Measurements from ENCODE around the gene GGACT. TPM values are rescaled to one million over a fixed set of nuclear protein-coding genes. Genes with fewer than 3 reads are reported as not detected.

GGACT gene
- total RNA-seq, result 4.0 and 6.5 TPM in 2 replicates

GRCh38 chr13:100588331-100589177 lies at the start of gene GGACT:
Gene GGACT, minus strand, starts transcription at chr13:100588789. Its CDS starts 56,198 bp downstream, at chr13:100532591.

Other genes with a start within 250 kb of the GGACT start
- gene TMTC4, start 86.0 kb upstream of the GGACT start, total RNA-seq, result 14.8 and 24.8 TPM in 2 replicates

Measured in smooth muscle cell of trachea (primary cell).